ENCODE data around the gene KCTD16. TPM values are rescaled to one million over a fixed set of nuclear protein-coding genes. Genes with fewer than 3 reads are reported as not detected.

Gene KCTD16
- total and polyA plus RNA-seq, 2 experiments from 2014 or later, result 0.45 to 3.4 TPM

GRCh38 chr5:144484124-144484897 is 313.6 kb downstream of the KCTD16 start:
- Histone ChIP-seq H3K27ac (no peak overlapping the region), H3K36me3 (replicated peaks; ENCODE audit: insufficient read depth, low read depth) (no peaks in the 10 kb centered on the region), H3K9me2 (replicated peaks; ENCODE audit: insufficient read depth) (no peaks in the 10 kb centered on the region), H3K4me1 (ENCODE audit: insufficient read depth) (peaks cover 7% of the 10 kb centered on the region), H3K27me3 (no peaks in the 10 kb centered on the region), H3K9me3 (ENCODE audit: low read depth) (no peaks in the 10 kb centered on the region), H4K20me1 (ENCODE audit: insufficient read depth, poor library complexity, severe bottlenecking) (no peaks in the 10 kb centered on the region), H3K79me2 (no peaks in the 10 kb centered on the region), H2AFZ (no peak overlapping the region), H3K4me3 (no peak overlapping the region), H3K4me2 (no peak overlapping the region)
- DNase-seq (ENCODE audit: low spot score), result peak; percentile 19
- TF ChIP-seq EZH2 (IDR thresholded peaks at IDR 0.05; ENCODE audit: borderline replicate concordance) (no peak), EZH2phosphoT487 (IDR thresholded peaks at IDR 0.05; ENCODE audit: low read depth, severe bottlenecking, unreplicated experiment) (no peak), CTCF (IDR thresholded peaks at IDR 0.05; ENCODE audit: poor library complexity) (no peak)
- 71% methylated on average over 9 of the region's 9 CpGs for WGBS (ENCODE audit: low lambda C conversion rate, missing lambda C conversion rate)

- no peak for DNase-seq (ENCODE audit: low spot score)
- WGBS (ENCODE audit: low lambda C conversion rate, missing lambda C conversion rate), result 97% methylated on average over 2 of the region's 2 CpGs
- Histone ChIP-seq H3K36me3 (replicated peaks; ENCODE audit: insufficient read depth, low read depth) (no peaks in the 10 kb centered on the region), H3K9me2 (replicated peaks; ENCODE audit: insufficient read depth) (no peaks in the 10 kb centered on the region), H4K20me1 (ENCODE audit: insufficient read depth, poor library complexity, severe bottlenecking) (no peaks in the 10 kb centered on the region), H3K4me3 (no peak overlapping the region), H3K27ac (no peak overlapping the region), H3K4me1 (ENCODE audit: insufficient read depth) (peaks cover 7% of the 10 kb centered on the region), H3K79me2 (no peaks in the 10 kb centered on the region), H3K4me2 (no peak overlapping the region), H3K9me3 (ENCODE audit: low read depth) (no peaks in the 10 kb centered on the region), H3K27me3 (no peaks in the 10 kb centered on the region), H2AFZ (no peak overlapping the region)
- no peak for TF ChIP-seq EZH2phosphoT487 (IDR thresholded peaks at IDR 0.05; ENCODE audit: low read depth, severe bottlenecking, unreplicated experiment)
- no peak for TF ChIP-seq EZH2 (IDR thresholded peaks at IDR 0.05; ENCODE audit: borderline replicate concordance)
- TF ChIP-seq CTCF (IDR thresholded peaks at IDR 0.05; ENCODE audit: poor library complexity), result no peak
Measured at GRCh38 chr5:144485540-144485939, 314.9 kb downstream of the KCTD16 start.

GRCh38 chr5:144487207-144487606 is 316.5 kb downstream of the KCTD16 start:
- DNase-seq (ENCODE audit: low spot score), result no peak

More at GRCh38 chr5:144487207-144487606, 316.5 kb downstream of the KCTD16 start:
- Histone ChIP-seq H3K27ac (no peak overlapping the region), H3K9me2 (replicated peaks; ENCODE audit: insufficient read depth) (no peaks in the 10 kb centered on the region), H3K27me3 (no peaks in the 10 kb centered on the region), H3K9me3 (ENCODE audit: low read depth) (no peaks in the 10 kb centered on the region), H3K4me3 (no peak overlapping the region), H3K4me2 (no peak overlapping the region), H3K79me2 (no peaks in the 10 kb centered on the region), H2AFZ (no peak overlapping the region), H3K36me3 (replicated peaks; ENCODE audit: insufficient read depth, low read depth) (no peaks in the 10 kb centered on the region), H4K20me1 (ENCODE audit: insufficient read depth, poor library complexity, severe bottlenecking) (no peaks in the 10 kb centered on the region), H3K4me1 (ENCODE audit: insufficient read depth) (peaks cover 4% of the 10 kb centered on the region)
- WGBS (ENCODE audit: low lambda C conversion rate, missing lambda C conversion rate), result 41% methylated on average over 1 of the region's 1 CpG
- TF ChIP-seq CTCF (IDR thresholded peaks at IDR 0.05; ENCODE audit: poor library complexity), result no peak
- TF ChIP-seq EZH2phosphoT487 (IDR thresholded peaks at IDR 0.05; ENCODE audit: low read depth, severe bottlenecking, unreplicated experiment), result no peak
- no peak for TF ChIP-seq EZH2 (IDR thresholded peaks at IDR 0.05; ENCODE audit: borderline replicate concordance)
